Transverse colon (tissue), 4 donors: Measurements from ENCODE around the gene C1orf21. TPM values are rescaled to one million over a fixed set of nuclear protein-coding genes. Genes with fewer than 3 reads are reported as not detected.

ENCODE experiments used
- DNase-seq: peaks from one replicate; pipeline ENCODE4 v3.0.0-alpha.2; 2019
- H3K27ac ChIP-seq, 4 donors: fragments of 200-600 bp; sonication (generic); 2 replicates each; pipeline ENCODE4 v1.5.1; 2016 to 2018; ENCODE audit warnings: inconsistent platforms in 4 of 4
- H3K27me3 ChIP-seq: fragments of 200-600 bp; sonication (generic); 2 replicates; pipeline ENCODE4 v1.5.1; 2017; ENCODE audit warnings: inconsistent platforms
- H3K36me3 ChIP-seq, 4 donors: fragments of 200-600 bp; sonication (generic); 2 replicates each; pipeline ENCODE4 v1.5.1; 2017 to 2019; ENCODE audit warnings: inconsistent platforms in 4 of 4
- H3K4me1 ChIP-seq, 4 donors: fragments of 200-600 bp; sonication (generic); 2 replicates each; pipeline ENCODE4 v1.5.1; 2017 to 2020; ENCODE audit warnings: inconsistent platforms in 4 of 4
- H3K4me3 ChIP-seq, 4 donors: fragments of 200-600 bp; sonication (generic); 1 replicate in 1 of 4; 2 replicates in 3 of 4; pipeline versions ENCODE4 v1.5.1 to v1.6.1; 2017 to 2019; ENCODE audit warnings: inconsistent platforms in 4 of 4
- H3K9me3 ChIP-seq, 2 donors: fragments of 200-600 bp; sonication (generic); 2 replicates each; pipeline ENCODE4 v1.5.1; 2017 to 2019; ENCODE audit warnings: inconsistent platforms in 2 of 2
- EP300 ChIP-seq: sonication (generic); formaldehyde crosslinking; IDR thresholded peaks from one replicate; pipeline ENCODE4 v1.6.1; 2017; ENCODE audit warnings: antibody characterized with exemption, low read depth
- POLR2A ChIP-seq: fragments of 450-650 bp; IDR thresholded peaks from one replicate; pipeline ENCODE4 v1.6.1; 2016; ENCODE audit warnings: antibody characterized with exemption, mild to moderate bottlenecking, moderate library complexity
- POLR2AphosphoS5 ChIP-seq, 3 donors: sonication (generic); formaldehyde crosslinking; IDR thresholded peaks; one replicate each; pipeline ENCODE4 v1.6.1; 2016; ENCODE audit warnings: antibody characterized with exemption in 3 of 3
- WGBS, 2 donors: methylation state at CpG; one replicate each; pipeline ENCODE4 v1.1.5; 2018; ENCODE audit warnings: low coverage in 1 of 2; 5-methylcytosine and 5-hydroxymethylcytosine counted together
- in situ Hi-C, 4 donors: fragments of 200-750 bp; cut with MboI; loops; one replicate each; pipeline versions ENCODE4 v1.15.0 to v1.15.1; 2017; ENCODE audit warnings: low sequenced_read_pairs in 3 of 4, low pct_ligation_motif_present in 1 of 4, low pct_unique_long_range_greater_than_20kb in 1 of 4
- intact Hi-C: fragments of 100-400 bp; cut with DNase I; formaldehyde crosslinking; loops from one replicate; pipeline ENCODE4 v1.15.1; 2023; ENCODE audit warnings: low total_unique reads
- total RNA-seq, 4 donors: library from RNA; depleted of rRNA; stranded (reverse); fragments of >200 nt; gene quantifications; one replicate each; pipeline ENCODE4 v1.1.0, GENCODE V29; 2016
- TF ChIP-seq, protein P1 (sequence below), 5 experiments: fragments of 200-600 bp in 3 of 5; fragments of 450-650 bp in 2 of 5; sonication (generic) in 3 of 5; IDR thresholded peaks; 1 replicate in 2 of 5; 2 replicates in 3 of 5; pipeline ENCODE4 v1.5.1; 2016 to 2017; ENCODE audit warnings: antibody characterized with exemption in 5 of 5, inconsistent platforms in 3 of 5, mild to moderate bottlenecking in 2 of 5, moderate library complexity in 1 of 5

C1orf21 gene
- total RNA-seq, 4 donors from 2014 or later: 38.4 to 70.0 (median 62.4) TPM

DNA sequence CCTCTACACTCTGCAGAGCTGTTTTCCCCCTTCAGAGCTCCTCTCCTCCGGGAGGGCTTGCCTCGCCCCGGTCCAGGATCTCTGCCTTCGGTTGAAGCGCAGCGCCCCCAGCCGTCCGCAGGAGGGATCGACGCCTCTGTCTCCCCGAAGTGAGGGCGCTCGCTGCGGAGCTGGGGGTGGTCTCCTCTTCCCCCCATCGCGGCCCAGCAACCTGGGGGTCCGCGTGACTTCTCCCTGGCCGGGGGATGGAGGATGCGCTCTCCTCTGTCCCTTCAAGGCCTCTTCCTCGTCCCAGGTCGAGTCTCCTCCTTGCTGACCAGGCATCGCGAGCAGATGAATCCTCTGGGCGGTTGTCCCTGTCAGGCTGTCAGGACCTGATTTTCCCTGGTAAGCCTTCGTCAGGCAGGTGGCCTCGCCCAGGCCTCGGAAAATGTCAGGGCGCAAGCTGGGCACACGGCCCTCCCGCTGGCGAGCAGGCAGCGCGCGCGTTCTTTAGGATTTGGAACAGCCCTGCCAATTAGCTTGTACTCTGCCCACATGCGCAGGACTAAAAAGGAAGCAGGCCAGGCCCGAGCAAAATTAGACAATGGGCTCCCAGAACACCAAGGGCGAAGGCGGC lies 277.3 kb downstream of the C1orf21 start:
- intact Hi-C loops: loop anchor here (5.0 to 10.0 kb wide), 2 partner anchors 277 to 589 kb away; partner anchors contain the start of gene C1orf21

DNA sequence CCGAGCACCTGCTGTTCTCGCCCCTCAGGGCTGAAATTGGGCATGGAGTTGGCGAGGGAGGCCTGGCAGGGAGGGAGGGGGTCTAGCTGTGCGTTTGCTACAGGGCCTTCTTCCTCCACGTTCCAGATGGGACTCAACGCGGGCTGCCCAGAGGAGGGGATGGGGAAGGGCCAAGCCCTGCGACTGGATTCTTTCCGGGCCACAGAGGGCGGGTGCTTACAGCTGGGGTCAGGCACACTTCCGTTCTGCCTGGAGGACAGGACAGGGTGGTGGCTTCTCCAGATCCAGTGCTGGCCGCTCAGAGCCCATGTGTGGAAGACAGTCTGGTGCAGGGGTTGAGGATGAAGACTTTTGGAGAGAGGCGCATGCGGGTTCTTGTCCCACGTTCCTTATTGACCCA lies 277.8 kb downstream of the C1orf21 start:
- WGBS, 2 donors: 86% methylated on average over 15 of the region's 15 CpGs; no CpG with 5 or more reads in 1 of the 2 donors
- intact Hi-C loops (loop anchor here (5.0 to 10.0 kb wide), 2 partner anchors 277 to 590 kb away; partner anchors contain the start of gene C1orf21), in situ Hi-C loops (loop anchor here (5.0 to 25.0 kb wide), 5 partner anchors 277 to 587 kb away; partner anchors contain the start of gene C1orf21 (in 2 of the 4))
- Histone ChIP-seq H3K27me3 (no peaks in the 10 kb centered on the region), H3K27ac (no peak overlapping the region), H3K36me3 (no peaks in the 10 kb centered on the region), H3K4me1 (peaks cover 7 to 21% (median 11%) of the 10 kb centered on the region in 4 donors), H3K4me3 (no peak overlapping the region), H3K9me3 (no peaks in the 10 kb centered on the region)
- TF ChIP-seq POLR2A: no peak
- no peak for TF ChIP-seq POLR2AphosphoS5 (IDR thresholded peaks at IDR 0.05)
- no peak for TF ChIP-seq EP300
- TF ChIP-seq, protein P1, sequence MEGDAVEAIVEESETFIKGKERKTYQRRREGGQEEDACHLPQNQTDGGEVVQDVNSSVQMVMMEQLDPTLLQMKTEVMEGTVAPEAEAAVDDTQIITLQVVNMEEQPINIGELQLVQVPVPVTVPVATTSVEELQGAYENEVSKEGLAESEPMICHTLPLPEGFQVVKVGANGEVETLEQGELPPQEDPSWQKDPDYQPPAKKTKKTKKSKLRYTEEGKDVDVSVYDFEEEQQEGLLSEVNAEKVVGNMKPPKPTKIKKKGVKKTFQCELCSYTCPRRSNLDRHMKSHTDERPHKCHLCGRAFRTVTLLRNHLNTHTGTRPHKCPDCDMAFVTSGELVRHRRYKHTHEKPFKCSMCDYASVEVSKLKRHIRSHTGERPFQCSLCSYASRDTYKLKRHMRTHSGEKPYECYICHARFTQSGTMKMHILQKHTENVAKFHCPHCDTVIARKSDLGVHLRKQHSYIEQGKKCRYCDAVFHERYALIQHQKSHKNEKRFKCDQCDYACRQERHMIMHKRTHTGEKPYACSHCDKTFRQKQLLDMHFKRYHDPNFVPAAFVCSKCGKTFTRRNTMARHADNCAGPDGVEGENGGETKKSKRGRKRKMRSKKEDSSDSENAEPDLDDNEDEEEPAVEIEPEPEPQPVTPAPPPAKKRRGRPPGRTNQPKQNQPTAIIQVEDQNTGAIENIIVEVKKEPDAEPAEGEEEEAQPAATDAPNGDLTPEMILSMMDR (IDR thresholded peaks at IDR 0.05): no peak
- no peak for DNase-seq

More for the DNA sequence above, 277.3 kb downstream of the C1orf21 start:
- 36 to 45% methylated on average over 5 to 20 of the region's 40 CpGs for WGBS, 2 donors
- peak overlapping the region in 3 of 4 donors; percentile 24 to 46 (median 26) for H3K4me3 ChIP-seq
- in situ Hi-C loops: loop anchor here (25.0 kb wide), 4 partner anchors 277 to 577 kb away; partner anchors contain the start of gene C1orf21 (in 2 of the 4)
- no peaks in the 10 kb centered on the region for H3K27me3 ChIP-seq
- H3K9me3 ChIP-seq: no peaks in the 10 kb centered on the region
- TF ChIP-seq POLR2AphosphoS5 (IDR thresholded peaks at IDR 0.05) (no peak), POLR2A (no peak), EP300 (no peak)
- TF ChIP-seq, protein P1 (IDR thresholded peaks at IDR 0.05): peak; percentile 88 to 97 (median 93)
- H3K27ac ChIP-seq: peak overlapping the region in 1 of 4 donors; percentile 20
- peak; percentile 79 for DNase-seq
- H3K36me3 ChIP-seq: no peaks in the 10 kb centered on the region
- H3K4me1 ChIP-seq: peaks cover 7 to 21% (median 11%) of the 10 kb centered on the region in 4 donors

DNA sequence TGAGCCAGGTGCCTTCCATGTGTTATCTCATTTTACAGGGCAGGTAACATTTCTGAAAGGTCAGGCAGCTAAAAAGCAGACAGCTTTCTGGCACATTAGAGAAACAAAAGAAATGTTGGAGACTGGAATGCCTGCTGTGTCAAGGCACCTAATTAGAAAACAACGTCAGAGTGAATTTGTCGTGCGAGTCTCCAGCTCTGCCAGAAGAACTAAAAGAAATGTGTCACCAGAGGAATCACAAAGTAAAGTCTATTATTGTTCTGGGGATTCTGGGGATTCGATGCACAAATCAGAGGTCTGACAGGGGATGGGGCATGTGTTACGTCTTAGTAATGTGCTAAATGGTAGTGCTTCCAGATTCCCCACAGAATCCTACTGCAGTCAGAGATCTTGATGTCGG lies 278.5 kb downstream of the C1orf21 start:
- 82 to 88% methylated on average over 4 to 6 of the region's 6 CpGs for WGBS, 2 donors
- Histone ChIP-seq H3K4me1 (peaks cover 7 to 21% (median 11%) of the 10 kb centered on the region in 4 donors), H3K27ac (no peak overlapping the region), H3K36me3 (no peaks in the 10 kb centered on the region), H3K4me3 (no peak overlapping the region), H3K27me3 (no peaks in the 10 kb centered on the region), H3K9me3 (no peaks in the 10 kb centered on the region)
- intact Hi-C loops (loop anchor here (10.0 kb wide), 1 partner anchor 591 kb away; no protein-coding TSS in a partner anchor), in situ Hi-C loops (loop anchor here (5.0 to 25.0 kb wide), 5 partner anchors 278 to 588 kb away; partner anchors contain the start of gene C1orf21 (in 2 of the 4))
- DNase-seq: no peak
- TF ChIP-seq EP300: no peak
- TF ChIP-seq POLR2A: no peak
- TF ChIP-seq, protein P1 (IDR thresholded peaks at IDR 0.05): no peak
- TF ChIP-seq POLR2AphosphoS5 (IDR thresholded peaks at IDR 0.05): no peak

DNA sequence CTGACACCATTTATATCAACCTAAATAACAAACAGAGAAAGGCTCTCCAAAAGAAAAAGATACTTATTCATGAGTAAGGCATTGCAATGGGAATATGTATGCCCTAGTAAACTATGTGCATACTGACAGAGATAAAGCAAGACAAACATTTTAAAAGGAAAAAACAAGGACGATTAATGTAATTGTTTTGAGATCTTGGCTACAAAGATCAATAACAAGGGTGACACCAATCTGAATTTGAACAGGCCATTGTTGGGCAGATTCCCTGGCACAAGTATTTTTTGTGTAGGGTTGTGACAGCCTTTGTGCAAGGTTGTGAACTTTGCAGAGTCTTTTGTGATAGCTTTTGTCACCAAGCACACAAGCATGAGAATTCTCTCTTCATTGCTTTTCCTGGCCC lies 282.6 kb downstream of the C1orf21 start:
- intact Hi-C loops: loop anchor here (10.0 kb wide), 1 partner anchor 595 kb away; no protein-coding TSS in a partner anchor
- in situ Hi-C loops: loop anchor here (5.0 to 25.0 kb wide), 5 partner anchors 282 to 592 kb away; partner anchors contain the start of gene C1orf21 (in 2 of the 4)

More for the DNA sequence above, 282.6 kb downstream of the C1orf21 start:
- no peak overlapping the region for H3K27ac ChIP-seq
- TF ChIP-seq POLR2AphosphoS5 (IDR thresholded peaks at IDR 0.05) (no peak), EP300 (no peak), POLR2A (no peak)
- TF ChIP-seq, protein P1 (IDR thresholded peaks at IDR 0.05): no peak
- no peak for DNase-seq
- peaks cover 0 to 2% (median under 1%) of the 10 kb centered on the region in 4 donors for H3K4me1 ChIP-seq
- WGBS, 2 donors: 59 to 77% methylated on average over 1 of the region's 1 CpG
- no peaks in the 10 kb centered on the region for H3K27me3 ChIP-seq
- H3K4me3 ChIP-seq: no peak overlapping the region
- H3K9me3 ChIP-seq: no peaks in the 10 kb centered on the region
- H3K36me3 ChIP-seq: no peaks in the 10 kb centered on the region
